Measurements from ENCODE around the gene DRC7.
"Not testable (repeated sequence)": the region's sequence is repeated elsewhere in the genome, so short reads cannot be mapped to it uniquely, and the experiment has no call there.

Gene DRC7

DNA sequence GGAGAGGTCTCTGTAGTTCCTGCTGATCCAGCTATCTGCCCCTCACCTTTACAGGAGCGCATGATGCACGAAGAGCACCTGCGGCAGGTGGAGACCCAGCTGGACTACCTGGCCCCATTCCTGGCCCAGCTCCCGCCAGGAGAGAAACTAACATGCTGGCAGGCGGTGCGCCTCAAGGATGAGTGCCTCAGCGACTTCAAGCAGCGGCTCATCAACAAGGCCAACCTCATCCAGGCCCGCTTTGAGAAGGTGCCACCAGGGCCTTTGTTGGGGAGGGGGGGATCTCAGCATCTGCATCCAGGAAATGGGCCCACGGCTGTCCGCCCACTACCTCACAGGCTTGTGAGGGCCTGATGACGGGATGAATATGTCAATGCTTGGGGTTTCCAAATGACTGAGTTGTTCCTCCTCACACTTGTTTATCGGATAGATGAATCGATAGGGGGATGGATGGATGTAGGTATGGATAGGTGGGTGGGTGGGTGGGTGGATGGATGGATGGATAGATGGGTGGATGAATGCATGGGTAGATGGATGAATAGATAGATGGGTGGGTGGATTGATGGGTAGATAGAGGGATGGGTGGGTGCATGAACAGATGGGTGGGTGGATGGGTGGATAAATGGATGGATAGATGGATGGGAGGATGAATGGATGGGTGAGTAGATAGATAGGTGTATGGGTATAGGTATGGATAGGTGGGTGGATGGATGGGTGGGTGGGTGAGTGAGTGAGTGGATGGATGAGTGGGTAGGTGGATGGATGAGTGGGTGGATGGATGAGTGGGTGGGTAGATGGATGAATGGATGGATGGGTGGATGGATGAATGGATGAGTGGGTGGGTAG, 34.0 kb downstream of the DRC7 start:
- in situ Hi-C loops (cut with HindIII; ENCODE audit: low sequenced_read_pairs): no loop called here

DNA sequence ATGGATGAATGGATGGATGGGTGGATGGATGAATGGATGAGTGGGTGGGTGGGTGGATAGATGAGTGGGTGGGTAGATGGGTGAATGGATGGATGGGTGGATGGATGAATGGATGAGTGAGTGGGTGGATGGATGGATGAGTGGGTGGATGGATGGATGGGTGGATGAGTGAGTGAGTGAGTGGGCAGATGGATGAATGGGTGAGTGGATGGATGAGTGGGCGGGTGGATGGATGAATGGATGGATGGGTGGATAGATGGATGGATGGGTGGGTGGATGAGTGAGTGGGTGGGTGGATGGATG, 34.5 kb downstream of the DRC7 start:
- in situ Hi-C loops (cut with HindIII; ENCODE audit: low sequenced_read_pairs): no loop called here

DNA sequence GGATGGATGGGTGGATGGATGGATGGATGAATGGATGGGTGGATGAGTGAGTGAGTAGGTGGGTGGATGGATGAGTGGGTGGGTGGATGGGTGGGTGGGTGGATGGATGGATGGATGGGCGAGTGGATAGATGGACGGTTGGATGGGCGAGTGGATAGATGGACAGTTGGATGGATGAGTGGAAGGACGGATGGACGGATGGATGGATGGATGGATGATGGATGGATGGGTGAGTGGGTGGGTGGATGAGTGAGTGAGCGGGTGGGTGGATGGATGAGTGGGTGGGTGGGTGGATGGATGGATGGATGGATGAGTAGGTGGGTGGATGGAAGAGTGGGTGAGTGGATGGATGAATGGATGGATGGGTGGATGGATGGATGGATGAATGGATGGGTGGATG, 35.2 kb downstream of the DRC7 start:
- in situ Hi-C loops (cut with HindIII; ENCODE audit: low sequenced_read_pairs): not testable (repeated sequence)

DNA sequence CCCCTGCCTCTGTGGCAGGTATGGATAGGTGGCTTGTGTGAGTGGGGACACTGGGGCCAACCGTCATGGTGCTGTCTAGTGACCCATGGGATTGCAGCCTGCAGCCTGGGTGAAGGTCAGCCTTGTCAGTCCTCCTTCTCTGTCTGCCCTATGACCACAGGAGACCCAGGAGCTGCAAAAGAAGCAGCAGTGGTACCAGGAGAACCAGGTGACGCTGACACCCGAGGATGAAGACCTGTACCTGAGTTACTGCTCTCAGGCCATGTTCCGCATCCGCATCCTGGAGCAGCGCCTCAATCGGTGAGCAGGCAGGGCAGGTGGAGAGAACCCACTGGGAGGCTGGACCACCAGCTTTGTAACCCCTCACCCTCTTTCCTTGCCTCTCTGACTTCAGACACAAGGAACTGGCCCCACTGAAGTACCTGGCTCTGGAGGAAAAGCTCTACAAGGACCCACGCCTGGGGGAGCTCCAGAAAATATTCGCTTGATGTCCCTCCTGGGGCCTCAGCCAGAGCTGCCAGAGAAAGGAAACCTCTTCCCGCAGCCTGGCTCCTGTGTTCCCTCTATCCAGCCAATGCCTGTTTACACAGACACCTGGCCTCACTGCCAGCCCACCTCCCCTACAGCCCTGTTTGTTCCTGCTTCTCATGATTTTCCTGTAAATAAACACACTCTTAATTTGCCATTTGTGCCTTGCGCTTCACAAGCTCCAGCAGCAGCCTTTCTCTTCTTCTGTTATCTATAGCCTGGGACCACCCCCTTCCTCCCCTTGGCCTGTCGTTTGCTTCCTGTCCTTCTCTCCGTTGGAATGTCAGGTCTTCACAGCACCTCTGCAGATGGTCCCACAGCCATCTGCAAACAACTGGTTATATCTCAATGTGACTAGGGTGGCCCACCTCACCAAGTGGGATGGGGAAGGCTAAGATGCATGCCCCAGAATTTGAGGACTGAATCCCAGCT, 36.4 kb downstream of the DRC7 start:
- in situ Hi-C loops (cut with HindIII; ENCODE audit: low sequenced_read_pairs): no loop called here

DNA sequence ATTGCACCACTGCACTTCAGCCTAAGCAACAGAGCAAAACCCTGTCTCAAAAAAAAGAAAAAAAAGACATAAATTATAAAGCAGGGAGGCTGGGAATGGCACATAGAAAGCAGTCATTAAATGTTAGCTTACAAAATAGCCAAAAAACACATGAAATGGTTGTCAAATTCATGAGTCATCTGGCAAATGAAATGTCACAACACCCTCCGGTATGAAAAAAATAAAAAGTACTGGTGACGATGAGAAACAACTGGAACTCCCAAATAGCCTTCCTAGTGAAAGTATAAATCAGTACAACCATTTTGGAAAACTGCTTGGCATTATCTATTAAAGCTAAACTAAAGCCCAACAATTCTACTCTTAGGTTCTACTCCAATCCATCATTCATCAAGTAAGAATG, 37.4 kb downstream of the DRC7 start:
- in situ Hi-C loops (cut with HindIII; ENCODE audit: low sequenced_read_pairs): no loop called here

DNA sequence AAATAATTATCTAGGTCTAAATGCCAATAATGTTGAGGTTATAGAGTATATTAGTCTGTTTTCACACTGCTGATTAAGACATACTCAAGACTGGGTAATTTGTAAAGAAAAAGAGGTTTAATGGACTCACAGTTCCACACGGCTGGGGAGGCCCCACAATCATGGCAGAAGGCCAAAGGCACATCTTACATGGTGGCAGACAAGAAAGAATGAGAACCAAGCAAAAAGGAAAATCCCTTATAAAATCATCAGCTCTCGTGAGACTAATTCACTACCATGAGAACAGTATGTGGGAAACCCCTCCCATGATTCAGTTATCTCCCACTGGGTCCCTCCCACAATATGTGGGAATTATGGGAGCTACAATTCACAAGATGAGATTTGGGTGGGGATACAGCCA, 38.1 kb downstream of the DRC7 start:
- in situ Hi-C loops (cut with HindIII; ENCODE audit: low sequenced_read_pairs): no loop called here

DNA sequence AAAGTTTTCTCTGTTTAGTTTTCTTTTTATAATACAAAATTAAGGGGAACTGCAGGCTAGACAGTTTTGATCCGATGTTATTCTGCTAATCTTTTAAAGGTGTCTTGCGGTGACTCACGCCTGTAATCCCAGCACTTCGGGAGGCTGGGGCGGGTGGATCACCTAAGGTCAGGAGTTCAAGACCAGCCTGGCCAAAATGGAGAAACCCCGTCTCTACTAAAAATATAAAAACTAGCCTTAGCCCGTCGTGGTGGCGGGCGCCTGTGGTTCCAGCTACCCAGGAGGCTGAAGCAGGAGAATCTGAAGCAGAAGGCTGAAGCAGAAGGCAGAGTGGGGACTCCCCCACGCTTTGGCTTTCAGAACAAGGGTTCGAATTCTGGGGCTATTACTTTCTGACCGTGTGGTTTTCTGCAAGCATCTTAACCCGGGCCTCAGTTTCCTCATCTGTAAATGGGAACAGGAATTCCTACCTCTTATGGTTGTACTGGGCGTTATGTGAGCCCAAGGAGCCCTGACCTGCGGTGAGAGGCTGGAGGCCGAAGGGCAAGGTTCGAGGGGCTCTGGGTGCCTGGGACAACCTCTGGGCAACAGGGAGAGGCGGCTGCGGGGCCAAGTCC, 39.8 kb downstream of the DRC7 start:
- in situ Hi-C loops (cut with HindIII; ENCODE audit: low sequenced_read_pairs): no loop called here

DNA sequence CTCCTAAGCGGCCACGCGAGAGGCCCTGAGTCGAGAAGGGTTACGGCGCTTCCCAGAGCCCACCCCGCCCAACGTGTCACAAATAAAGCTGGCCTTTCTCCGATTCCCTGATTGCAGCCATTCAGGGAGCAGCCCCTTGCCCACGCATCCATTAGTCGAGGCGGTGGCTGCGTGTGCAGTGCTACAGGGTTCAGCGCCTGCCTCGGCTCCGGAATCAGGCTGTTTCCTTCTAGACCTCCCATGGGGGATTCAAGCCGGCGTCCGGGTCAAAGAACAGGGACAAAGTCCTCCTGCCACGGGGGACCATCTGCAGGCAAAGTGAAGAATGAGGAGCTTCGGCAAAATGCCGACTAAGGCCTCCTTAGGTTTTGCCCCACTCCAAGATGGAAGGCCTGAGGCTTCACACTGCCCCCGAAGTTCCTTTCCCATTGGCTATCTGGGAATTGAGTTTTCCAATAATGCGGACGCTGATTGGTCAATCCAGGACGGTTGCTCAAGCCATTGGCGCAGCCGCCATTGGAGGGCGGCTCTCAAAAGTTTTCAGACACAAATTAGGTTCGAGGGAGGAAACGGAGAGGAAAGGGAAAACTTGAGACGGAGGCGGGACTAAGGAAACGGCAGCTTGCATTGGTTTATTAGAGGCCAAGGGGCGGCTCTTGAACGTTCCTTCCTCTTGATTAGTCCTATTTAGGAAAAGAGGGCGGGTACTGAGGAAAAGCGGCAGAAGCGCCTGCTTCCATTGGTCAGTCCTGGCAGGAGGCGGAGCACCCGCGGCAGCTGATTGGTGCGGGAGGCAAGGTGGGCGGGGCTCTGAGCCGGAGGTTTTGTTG, 40.5 kb downstream of the DRC7 start:
- in situ Hi-C loops (cut with HindIII; ENCODE audit: low sequenced_read_pairs): no loop called here

DNA sequence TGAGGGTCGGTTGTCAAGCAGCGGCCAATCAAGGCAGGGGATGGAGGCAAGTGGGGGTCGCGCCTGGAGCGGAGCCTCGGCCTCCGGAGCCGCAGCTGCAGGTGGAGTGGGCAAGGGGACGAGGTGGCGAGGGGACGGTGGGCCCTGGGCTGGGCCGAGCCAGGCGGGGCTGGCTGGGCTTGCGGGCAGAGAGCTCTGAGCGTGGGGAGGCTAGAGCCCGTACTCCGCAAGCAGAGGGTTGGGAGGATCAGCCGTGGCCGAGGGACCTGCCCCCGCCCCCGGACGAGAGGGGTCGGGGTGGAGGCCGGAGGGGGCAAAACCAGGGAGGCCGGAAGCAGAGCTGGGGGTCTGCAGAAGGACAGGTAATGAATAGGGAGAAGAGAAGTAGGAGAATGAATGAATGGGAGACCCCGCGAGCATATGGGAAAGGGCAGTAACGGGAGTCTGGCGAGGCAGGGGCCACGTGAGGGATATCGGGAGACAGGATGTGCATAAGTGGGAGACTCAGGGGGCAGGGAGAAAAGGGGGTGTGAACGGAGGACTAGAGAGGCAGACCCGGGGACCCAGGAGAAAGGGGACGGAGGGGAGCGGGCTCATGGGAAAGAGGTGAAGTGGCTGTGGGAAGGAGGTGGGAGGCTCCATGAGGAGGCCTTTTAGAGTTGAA, 41.3 kb downstream of the DRC7 start, which contains the start of gene KATNB1:
TSS of gene KATNB1 (plus strand) at position 16 of the 664 bp plus-strand sequence. CDS start 1,474 bp downstream, outside the sequence.
- in situ Hi-C loops (cut with HindIII; ENCODE audit: low sequenced_read_pairs): no loop called here

DNA sequence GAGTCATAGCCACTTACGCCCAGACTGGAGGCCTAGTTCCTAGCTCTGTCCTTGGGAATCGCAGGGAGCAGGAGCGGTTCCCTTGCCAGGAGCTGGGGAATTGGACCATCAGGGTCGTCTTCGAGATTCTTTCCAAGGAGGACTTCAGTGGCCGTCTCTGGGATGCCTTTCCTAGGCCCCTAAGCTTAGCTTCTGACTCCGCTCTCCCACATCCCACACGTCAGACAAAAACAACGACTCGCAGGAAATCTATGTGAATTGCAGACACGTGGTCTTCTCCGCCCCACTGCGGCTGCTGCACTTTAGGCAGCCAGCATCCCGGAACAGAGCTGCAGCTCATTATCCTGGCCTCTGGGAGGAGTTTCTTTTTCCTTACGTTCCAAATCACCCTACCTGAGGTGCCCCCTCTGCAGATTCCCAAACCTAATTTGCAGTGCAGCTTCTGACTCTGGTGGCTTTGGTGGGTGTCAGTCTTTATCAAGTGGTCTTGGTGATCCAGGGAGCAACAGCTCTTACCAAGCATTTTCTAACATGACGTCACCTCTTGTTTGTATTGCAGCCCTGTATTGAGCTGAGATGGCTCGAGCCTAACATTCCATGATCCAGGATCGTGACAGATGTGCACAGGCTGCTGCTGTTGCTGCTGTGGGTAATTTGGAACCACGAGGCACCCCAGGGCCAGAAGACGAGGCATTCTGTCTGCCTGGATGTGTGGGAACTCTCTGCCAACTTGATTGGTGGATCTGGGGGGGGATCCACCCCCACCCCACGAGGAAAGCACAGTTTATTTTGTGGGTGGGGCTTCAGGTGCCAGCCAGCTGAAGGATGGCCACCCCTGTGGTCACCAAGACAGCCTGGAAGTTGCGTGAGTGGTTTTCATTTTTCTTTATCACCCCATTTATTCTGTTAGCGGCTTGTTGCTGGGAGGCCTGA, 42.1 kb downstream of the DRC7 start:
- in situ Hi-C loops (cut with HindIII; ENCODE audit: low sequenced_read_pairs): no loop called here

DNA sequence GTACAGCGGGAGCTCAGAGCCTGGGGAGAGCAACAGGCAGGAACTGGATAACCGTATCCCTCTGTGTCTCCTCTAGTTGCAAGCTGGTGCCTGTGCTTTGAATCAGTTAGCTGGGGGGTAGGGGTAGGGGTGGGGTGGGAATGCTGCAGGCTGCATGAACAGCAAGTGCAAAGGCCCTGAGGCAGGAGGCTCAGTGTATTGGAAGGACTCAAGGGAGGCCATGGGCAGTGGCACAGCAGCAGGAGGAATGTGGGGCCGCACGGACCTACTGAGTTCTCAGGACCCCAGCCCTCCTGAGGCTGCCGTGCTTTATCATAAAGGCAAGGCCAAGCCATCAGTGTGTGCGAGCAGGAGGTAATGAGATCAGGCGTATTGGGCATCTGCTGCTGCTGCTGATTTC, 44.2 kb downstream of the DRC7 start:
- in situ Hi-C loops (cut with HindIII; ENCODE audit: low sequenced_read_pairs): no loop called here

DNA sequence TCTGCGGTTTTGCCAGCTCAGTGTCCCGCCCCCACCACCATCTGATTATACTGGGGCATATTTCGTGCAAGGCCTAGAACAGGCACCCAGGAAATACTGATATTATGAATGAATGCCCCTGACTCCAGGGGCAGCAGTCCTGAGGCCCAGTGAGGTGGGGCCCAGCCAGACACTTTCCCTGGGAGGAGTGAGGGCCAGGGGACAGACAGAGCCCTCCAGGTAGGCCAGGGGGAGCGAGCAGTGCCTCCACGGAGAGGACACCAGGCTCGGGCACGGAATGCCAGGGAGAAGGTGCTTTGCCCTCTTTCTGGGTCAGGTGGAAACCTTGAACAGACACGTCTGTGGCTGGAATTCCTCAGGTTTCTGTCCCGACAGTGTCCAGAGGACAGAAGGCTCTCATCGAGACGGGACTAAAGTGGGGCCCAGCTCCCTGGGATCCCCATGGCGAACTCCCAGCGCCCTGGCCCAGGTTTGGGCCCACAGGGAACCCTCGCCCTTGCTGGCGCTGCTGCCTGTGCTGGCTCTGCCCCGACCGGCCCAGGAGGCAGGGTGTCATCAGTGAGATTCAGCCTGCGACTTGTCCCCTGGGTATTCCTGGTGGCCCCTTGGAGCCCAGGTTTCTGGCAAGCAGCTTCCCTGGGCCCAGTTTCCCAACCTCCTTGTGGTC, 45.3 kb downstream of the DRC7 start:
- in situ Hi-C loops (cut with HindIII; ENCODE audit: low sequenced_read_pairs): no loop called here

DNA sequence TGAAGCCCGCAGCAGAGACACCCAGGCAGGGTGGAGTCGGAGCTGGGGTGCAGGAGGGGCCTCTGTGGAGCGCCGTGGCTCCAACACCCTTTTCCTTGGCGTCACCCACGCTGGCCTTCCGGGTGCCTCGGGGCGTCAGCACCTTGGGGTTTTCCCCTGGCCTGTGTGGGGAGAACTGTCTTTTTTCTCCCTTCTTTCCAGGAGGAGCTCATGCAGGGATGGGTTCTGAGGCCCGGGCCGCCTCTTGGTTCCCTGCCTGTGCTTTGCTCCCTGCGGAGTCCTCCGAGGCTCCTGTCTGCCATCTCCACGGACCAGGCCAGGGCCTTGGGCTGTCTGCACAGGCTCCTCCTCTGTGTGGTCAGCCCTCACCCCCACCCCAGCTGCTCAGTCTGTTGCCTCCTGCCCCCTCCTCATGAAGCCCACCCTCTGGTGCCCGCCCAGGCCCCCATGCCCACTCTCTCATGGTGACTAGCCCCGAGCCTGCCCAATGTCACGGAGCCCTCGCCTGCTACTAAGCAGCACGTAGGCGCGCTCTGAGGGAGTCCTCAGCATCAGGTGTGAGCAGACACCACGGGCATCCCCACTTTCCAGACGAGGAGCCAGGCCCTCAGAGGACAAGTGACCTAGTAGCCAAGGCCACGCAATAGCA, 45.9 kb downstream of the DRC7 start:
- in situ Hi-C loops (cut with HindIII; ENCODE audit: low sequenced_read_pairs): no loop called here

DNA sequence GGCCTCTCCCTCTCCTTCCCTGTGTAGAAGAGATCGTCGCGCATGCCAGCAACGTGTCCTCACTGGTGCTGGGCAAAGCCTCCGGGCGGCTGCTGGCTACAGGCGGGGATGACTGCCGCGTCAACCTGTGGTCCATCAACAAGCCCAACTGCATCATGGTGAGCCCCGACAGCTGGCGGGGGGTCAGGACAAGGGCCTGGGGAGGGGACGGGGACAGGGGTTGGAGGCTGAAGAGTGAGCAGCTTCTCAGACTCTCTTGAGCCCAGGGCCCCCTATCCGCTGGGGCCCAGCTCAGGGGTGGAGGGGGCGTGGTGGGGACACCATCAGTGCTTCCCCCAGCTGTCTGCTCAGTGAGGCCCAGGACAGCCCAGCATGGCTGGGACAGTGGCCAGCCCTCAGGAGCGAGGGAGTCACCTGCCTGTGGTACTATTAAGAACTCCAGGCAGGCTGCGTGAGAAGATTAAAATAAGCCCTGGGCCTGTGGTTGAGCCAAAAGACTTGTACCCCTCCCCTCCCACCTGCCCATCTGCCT, 47.1 kb downstream of the DRC7 start:
- in situ Hi-C loops (cut with HindIII; ENCODE audit: low sequenced_read_pairs): no loop called here

DNA sequence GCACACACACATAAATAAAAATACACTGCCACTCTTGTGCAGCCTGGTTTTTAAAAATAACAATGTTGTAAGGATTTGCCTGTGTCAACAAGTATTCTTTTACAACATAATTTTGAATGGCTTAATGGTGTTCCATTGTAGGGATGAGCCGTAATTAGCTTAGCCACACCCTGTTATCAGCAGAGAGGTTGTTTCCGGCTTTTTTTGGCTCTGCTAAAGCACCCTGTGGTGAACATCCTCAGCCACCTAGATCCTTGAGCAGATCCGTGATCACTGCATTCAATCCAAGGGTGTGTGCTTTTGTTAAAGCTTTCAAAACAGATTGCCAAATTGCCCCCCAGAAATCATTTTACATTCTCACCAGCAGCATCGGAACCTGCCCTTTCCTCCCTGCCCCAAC, 47.9 kb downstream of the DRC7 start:
- in situ Hi-C loops (cut with HindIII; ENCODE audit: low sequenced_read_pairs): no loop called here

DNA sequence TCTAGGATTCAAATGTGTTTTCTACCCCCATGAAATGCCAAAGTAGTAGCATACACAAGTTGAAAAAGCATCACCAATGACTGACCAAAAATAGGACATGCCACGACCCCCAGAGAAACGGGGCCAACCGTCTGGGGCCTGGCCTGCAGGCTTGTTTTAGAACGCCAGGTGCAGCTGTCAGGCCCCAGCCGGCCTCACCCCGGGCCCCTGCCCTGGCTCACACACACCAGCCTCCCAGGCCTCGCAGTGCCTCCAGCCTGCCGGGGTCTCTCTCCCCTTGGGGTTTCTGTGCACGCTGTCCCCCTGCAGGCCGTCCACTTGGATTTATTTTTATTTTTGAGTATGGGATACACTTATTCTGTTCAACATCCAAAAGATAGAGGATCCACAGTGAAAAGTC, 48.9 kb downstream of the DRC7 start:
- in situ Hi-C loops (cut with HindIII; ENCODE audit: low sequenced_read_pairs): no loop called here

DNA sequence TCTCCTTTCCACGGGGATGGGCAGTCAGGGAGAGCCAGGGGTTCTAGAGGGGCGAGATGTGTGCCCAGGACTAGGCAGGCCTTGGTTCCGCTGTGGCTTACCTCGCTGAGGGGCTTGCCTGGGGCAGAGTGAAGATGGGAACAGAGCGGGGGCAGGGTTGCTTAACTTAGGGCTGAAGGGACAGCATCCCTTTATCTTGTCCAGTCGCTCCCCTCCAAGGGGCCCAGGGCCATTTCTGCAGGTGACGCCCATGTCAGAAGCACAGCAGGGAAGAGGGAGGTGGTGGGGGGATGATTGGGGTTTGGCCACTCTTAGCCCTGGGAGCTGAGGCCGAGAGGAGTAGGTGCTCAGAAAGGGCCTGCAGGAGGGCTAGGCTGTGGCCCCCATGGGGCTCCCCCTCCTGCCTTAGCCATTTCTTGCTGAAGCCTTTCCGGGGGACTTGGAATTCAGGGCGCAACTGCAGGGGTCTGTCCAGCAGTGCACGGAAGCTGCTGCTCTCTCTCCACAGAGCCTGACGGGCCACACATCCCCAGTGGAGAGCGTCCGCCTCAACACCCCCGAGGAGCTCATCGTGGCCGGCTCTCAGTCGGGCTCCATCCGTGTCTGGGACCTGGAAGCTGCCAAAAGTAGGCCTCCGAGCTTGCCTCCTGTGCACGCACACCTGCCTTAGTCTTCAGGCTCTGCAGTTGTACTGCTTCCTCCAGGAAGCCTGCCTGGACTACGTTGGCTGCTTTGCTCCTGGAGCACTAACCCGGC, 49.5 kb downstream of the DRC7 start:
- in situ Hi-C loops (cut with HindIII; ENCODE audit: low sequenced_read_pairs): no loop called here

All from endothelial cell of hepatic sinusoid (primary cell).